Measurements from ENCODE around the gene GNG13.

Gene GNG13

GRCh38 chr16:799111-799947, 1.2 kb downstream of the GNG13 start:
- Histone ChIP-seq H3K4me2 (ENCODE audit: low read length) (no peak overlapping the region), H3F3A (ENCODE audit: control insufficient read depth, insufficient read depth) (no peaks in the 10 kb centered on the region; the same call in 1 of the 2 replicates), H4K20me1 (ENCODE audit: control insufficient read depth, insufficient read depth, low read depth, low read length) (peaks cover 13% of the 10 kb centered on the region; the same call in 1 of the 2 replicates), H3K4me3 (ENCODE audit: low read length) (no peak overlapping the region), H3K27ac (ENCODE audit: low read depth, low read length) (no peak overlapping the region), H3K9me3 (ENCODE audit: control insufficient read depth, insufficient read depth, low read length) (no peaks in the 10 kb centered on the region), H3K36me3 (ENCODE audit: control insufficient read depth, low read length) (peaks cover 15% of the 10 kb centered on the region), H3K27me3 (ENCODE audit: control insufficient read depth, low read length) (peaks cover 49% of the 10 kb centered on the region), H3K79me2 (ENCODE audit: control insufficient read depth, low read length) (no peaks in the 10 kb centered on the region), H3K4me1 (ENCODE audit: control insufficient read depth, low read length) (peaks cover 9% of the 10 kb centered on the region; the same call in 1 of the 2 replicates), H3K9me2 (replicated peaks; ENCODE audit: control insufficient read depth, low read length) (no peaks in the 10 kb centered on the region)
- TF ChIP-seq CTCF (IDR thresholded peaks at IDR 0.05; ENCODE audit: low read depth, low read length, poor library complexity, severe bottlenecking) (no peak), EZH2phosphoT487 (IDR thresholded peaks at IDR 0.05; ENCODE audit: borderline replicate concordance, low read length) (no peak)

GRCh38 chr16:798666-799065, 1.9 kb downstream of the GNG13 start:
- H4K20me1 ChIP-seq (ENCODE audit: control insufficient read depth, insufficient read depth, low read depth, low read length): peaks cover 13% of the 10 kb centered on the region; the same call in 1 of the 2 replicates
- no peak for TF ChIP-seq CTCF (IDR thresholded peaks at IDR 0.05; ENCODE audit: low read depth, low read length, poor library complexity, severe bottlenecking)
- no peak for TF ChIP-seq EZH2phosphoT487 (IDR thresholded peaks at IDR 0.05; ENCODE audit: borderline replicate concordance, low read length)
- peaks cover 18% of the 10 kb centered on the region for H3K36me3 ChIP-seq (ENCODE audit: control insufficient read depth, low read length)

GRCh38 chr16:797686-798085, 2.8 kb downstream of the GNG13 start:
- peaks cover 36% of the 10 kb centered on the region for H3K27me3 ChIP-seq (ENCODE audit: control insufficient read depth, low read length)

More at GRCh38 chr16:798666-799065, 1.9 kb downstream of the GNG13 start:
- Histone ChIP-seq H3K4me2 (ENCODE audit: low read length) (no peak overlapping the region), H3K27me3 (ENCODE audit: control insufficient read depth, low read length) (peaks cover 45% of the 10 kb centered on the region), H3K27ac (ENCODE audit: low read depth, low read length) (no peak overlapping the region), H3K9me3 (ENCODE audit: control insufficient read depth, insufficient read depth, low read length) (no peaks in the 10 kb centered on the region), H3K9me2 (replicated peaks; ENCODE audit: control insufficient read depth, low read length) (no peaks in the 10 kb centered on the region), H3K79me2 (ENCODE audit: control insufficient read depth, low read length) (no peaks in the 10 kb centered on the region), H3F3A (ENCODE audit: control insufficient read depth, insufficient read depth) (no peaks in the 10 kb centered on the region; the same call in 1 of the 2 replicates), H3K4me1 (ENCODE audit: control insufficient read depth, low read length) (peaks cover 9% of the 10 kb centered on the region; the same call in 1 of the 2 replicates), H3K4me3 (ENCODE audit: low read length) (no peak overlapping the region)

More at GRCh38 chr16:797686-798085, 2.8 kb downstream of the GNG13 start:
- H4K20me1 ChIP-seq (ENCODE audit: control insufficient read depth, insufficient read depth, low read depth, low read length): peaks cover 10% of the 10 kb centered on the region; the same call in 1 of the 2 replicates
- no peaks in the 10 kb centered on the region for H3K9me2 ChIP-seq (replicated peaks; ENCODE audit: control insufficient read depth, low read length)
- peaks cover 18% of the 10 kb centered on the region for H3K36me3 ChIP-seq (ENCODE audit: control insufficient read depth, low read length)
- no peak overlapping the region for H3K27ac ChIP-seq (ENCODE audit: low read depth, low read length)
- H3K4me3 ChIP-seq (ENCODE audit: low read length): no peak overlapping the region
- no peaks in the 10 kb centered on the region for H3K79me2 ChIP-seq (ENCODE audit: control insufficient read depth, low read length)
- TF ChIP-seq EZH2phosphoT487 (IDR thresholded peaks at IDR 0.05; ENCODE audit: borderline replicate concordance, low read length): no peak
- TF ChIP-seq CTCF (IDR thresholded peaks at IDR 0.05; ENCODE audit: low read depth, low read length, poor library complexity, severe bottlenecking): no peak
- H3K4me1 ChIP-seq (ENCODE audit: control insufficient read depth, low read length): peaks cover 9% of the 10 kb centered on the region; the same call in 1 of the 2 replicates
- no peaks in the 10 kb centered on the region for H3K9me3 ChIP-seq (ENCODE audit: control insufficient read depth, insufficient read depth, low read length)
- no peak overlapping the region for H3K4me2 ChIP-seq (ENCODE audit: low read length)
- no peaks in the 10 kb centered on the region for H3F3A ChIP-seq (ENCODE audit: control insufficient read depth, insufficient read depth)
